Karpas-422 (cell line): ENCODE measurements around the gene MBOAT1. TPM values are rescaled to one million over a fixed set of nuclear protein-coding genes. Genes with fewer than 3 reads are reported as not detected.

ENCODE experiments used
- DNase-seq: peaks from one replicate; pipeline ENCODE4 v3.0.0-alpha.2; 2015
- H2AFZ ChIP-seq: fragments of 200-600 bp; sonication (generic); 2 replicates; pipeline ENCODE4 v1.6.1; 2014; ENCODE audit warnings: antibody characterized with exemption, low read length, mixed read lengths
- H3K27ac ChIP-seq: fragments of 200-600 bp; sonication (generic); 2 replicates; pipeline ENCODE4 v1.5.1; 2014; ENCODE audit warnings: mild to moderate bottlenecking, low read length, moderate library complexity
- H3K27me3 ChIP-seq: fragments of 200-600 bp; sonication (generic); 2 replicates; pipeline ENCODE4 v1.6.1; 2014; ENCODE audit warnings: low read length, mixed read lengths
- H3K36me3 ChIP-seq: fragments of 200-600 bp; sonication (generic); 2 replicates; pipeline ENCODE4 v1.6.1; 2014; ENCODE audit warnings: low read length, mixed read lengths; ENCODE audit not compliant: insufficient read depth
- H3K4me1 ChIP-seq: fragments of 200-600 bp; sonication (generic); 2 replicates; pipeline ENCODE4 v1.6.1; 2014; ENCODE audit warnings: mild to moderate bottlenecking, low read length, mixed read lengths
- H3K4me2 ChIP-seq: fragments of 200-600 bp; sonication (generic); 2 replicates; pipeline ENCODE4 v1.6.1; 2014; ENCODE audit warnings: low read length, low read depth, mild to moderate bottlenecking; ENCODE audit not compliant: poor library complexity, severe bottlenecking
- H3K4me3 ChIP-seq: fragments of 200-600 bp; sonication (generic); 2 replicates; pipeline ENCODE4 v1.5.1; 2014; ENCODE audit warnings: mild to moderate bottlenecking, antibody characterized with exemption, low read length, mixed read lengths
- H3K79me2 ChIP-seq: fragments of 200-600 bp; sonication (generic); 2 replicates; pipeline ENCODE4 v1.6.1; 2014; ENCODE audit warnings: mild to moderate bottlenecking, low read length, mixed read lengths
- H3K9ac ChIP-seq: fragments of 200-600 bp; sonication (generic); 2 replicates; pipeline ENCODE4 v1.6.0; 2014; ENCODE audit warnings: low read length
- H3K9me2 ChIP-seq: fragments of 200-600 bp; sonication (generic), shearing (Covaris generic); replicated peaks from 2 replicates; pipeline ENCODE4 v1.6.0; 2014; ENCODE audit warnings: mild to moderate bottlenecking, low read length, moderate library complexity; ENCODE audit not compliant: insufficient read depth
- H3K9me3 ChIP-seq: fragments of 300-700, 200-600 bp; sonication (generic); 2 replicates; pipeline ENCODE4 v1.6.1; 2014; ENCODE audit warnings: low read length, mixed read lengths
- H4K20me1 ChIP-seq: fragments of 200-600 bp; sonication (generic); 2 replicates; pipeline ENCODE4 v1.6.1; 2014; ENCODE audit warnings: mild to moderate bottlenecking, antibody characterized with exemption, low read length, low read depth; ENCODE audit not compliant: insufficient read depth
- total RNA-seq: library from RNA; depleted of rRNA; stranded (reverse); fragments of >200 nt; shearing (Covaris generic); gene quantifications from 2 replicates; pipeline ENCODE4 v1.2.3, GENCODE V29; 2014; ENCODE audit warnings: low replicate concordance; rRNA removed

MBOAT1 gene
- not detected in 2 replicates for total RNA-seq

- no peaks in the 10 kb centered on the region for H3K4me1 ChIP-seq
Measured at GRCh38 chr6:20212392-20213111, at the start of gene MBOAT1. TSS of gene MBOAT1 (minus strand) at chr6:20212469. CDS start at chr6:20212234, 235 bp downstream.

GRCh38 chr6:20261685-20262084, 49.4 kb upstream of the MBOAT1 start:
- no peaks in the 10 kb centered on the region for H3K79me2 ChIP-seq
- H3K27ac ChIP-seq, result no peak overlapping the region
- no peaks in the 10 kb centered on the region for H3K9me3 ChIP-seq
- no peak overlapping the region for H3K9ac ChIP-seq
- no peak overlapping the region for H2AFZ ChIP-seq
- no peak for DNase-seq
- no peaks in the 10 kb centered on the region for H3K4me1 ChIP-seq
- H4K20me1 ChIP-seq, result no peaks in the 10 kb centered on the region
- H3K4me2 ChIP-seq, result no peak overlapping the region
- H3K27me3 ChIP-seq, result no peaks in the 10 kb centered on the region
- H3K9me2 ChIP-seq, result no peaks in the 10 kb centered on the region
- no peak overlapping the region for H3K4me3 ChIP-seq
- H3K36me3 ChIP-seq, result no peaks in the 10 kb centered on the region

More at GRCh38 chr6:20212392-20213111, at the start of gene MBOAT1:
- Histone ChIP-seq H3K27ac (no peak within 1 kb of the TSS), H2AFZ (no peak within 1 kb of the TSS), H4K20me1 (no peaks in the 10 kb centered on the region), H3K36me3 (no peaks in the 10 kb centered on the region), H3K27me3 (no peaks in the 10 kb centered on the region), H3K79me2 (no peaks in the 10 kb centered on the region), H3K9ac (no peak within 1 kb of the TSS), H3K4me2 (no peak within 1 kb of the TSS), H3K4me3 (no peak within 1 kb of the TSS), H3K9me3 (no peaks in the 10 kb centered on the region), H3K9me2 (no peaks in the 10 kb centered on the region)
- no peak for DNase-seq

GRCh38 chr6:20260360-20260759, 48.1 kb upstream of the MBOAT1 start:
- Histone ChIP-seq H3K27ac (no peak overlapping the region), H3K9me3 (no peaks in the 10 kb centered on the region), H3K4me3 (no peak overlapping the region), H2AFZ (no peak overlapping the region), H3K4me2 (no peak overlapping the region), H3K4me1 (no peaks in the 10 kb centered on the region), H3K79me2 (no peaks in the 10 kb centered on the region), H3K27me3 (no peaks in the 10 kb centered on the region), H3K9ac (no peak overlapping the region), H4K20me1 (no peaks in the 10 kb centered on the region), H3K36me3 (no peaks in the 10 kb centered on the region), H3K9me2 (no peaks in the 10 kb centered on the region)
- no peak for DNase-seq

- H3K27ac ChIP-seq, result no peak overlapping the region
- H3K4me3 ChIP-seq, result no peak overlapping the region
- H3K79me2 ChIP-seq, result no peaks in the 10 kb centered on the region
- H3K9me2 ChIP-seq, result no peaks in the 10 kb centered on the region
- no peaks in the 10 kb centered on the region for H4K20me1 ChIP-seq
- no peak overlapping the region for H2AFZ ChIP-seq
- H3K9ac ChIP-seq, result no peak overlapping the region
- H3K9me3 ChIP-seq, result no peaks in the 10 kb centered on the region
- no peak overlapping the region for H3K4me2 ChIP-seq
- no peaks in the 10 kb centered on the region for H3K4me1 ChIP-seq
- H3K27me3 ChIP-seq, result no peaks in the 10 kb centered on the region
- H3K36me3 ChIP-seq, result no peaks in the 10 kb centered on the region
- DNase-seq, result no peak
Measured at GRCh38 chr6:20259316-20260049, 47.2 kb upstream of the MBOAT1 start.

GRCh38 chr6:20255428-20255827, 43.2 kb upstream of the MBOAT1 start:
- Histone ChIP-seq H2AFZ (no peak overlapping the region), H4K20me1 (no peaks in the 10 kb centered on the region), H3K36me3 (no peaks in the 10 kb centered on the region), H3K4me2 (no peak overlapping the region), H3K79me2 (no peaks in the 10 kb centered on the region), H3K4me1 (no peaks in the 10 kb centered on the region), H3K9me3 (no peaks in the 10 kb centered on the region), H3K4me3 (no peak overlapping the region), H3K27me3 (no peaks in the 10 kb centered on the region), H3K27ac (no peak overlapping the region), H3K9me2 (no peaks in the 10 kb centered on the region), H3K9ac (no peak overlapping the region)
- DNase-seq, result no peak

GRCh38 chr6:20254295-20254694, 42.0 kb upstream of the MBOAT1 start:
- no peak overlapping the region for H2AFZ ChIP-seq
- no peak overlapping the region for H3K4me2 ChIP-seq
- H3K4me1 ChIP-seq, result no peaks in the 10 kb centered on the region
- no peaks in the 10 kb centered on the region for H3K9me3 ChIP-seq
- no peak for DNase-seq
- H3K9ac ChIP-seq, result no peak overlapping the region
- no peaks in the 10 kb centered on the region for H3K36me3 ChIP-seq
- no peak overlapping the region for H3K4me3 ChIP-seq
- no peak overlapping the region for H3K27ac ChIP-seq
- H3K27me3 ChIP-seq, result no peaks in the 10 kb centered on the region
- H4K20me1 ChIP-seq, result no peaks in the 10 kb centered on the region
- H3K9me2 ChIP-seq, result no peaks in the 10 kb centered on the region
- H3K79me2 ChIP-seq, result no peaks in the 10 kb centered on the region

- Histone ChIP-seq H3K4me3 (no peak overlapping the region), H3K9me3 (no peaks in the 10 kb centered on the region), H3K9me2 (no peaks in the 10 kb centered on the region), H3K4me1 (no peaks in the 10 kb centered on the region), H3K4me2 (no peak overlapping the region), H3K27me3 (no peaks in the 10 kb centered on the region), H3K36me3 (no peaks in the 10 kb centered on the region), H3K79me2 (no peaks in the 10 kb centered on the region), H3K27ac (no peak overlapping the region), H2AFZ (no peak overlapping the region), H4K20me1 (no peaks in the 10 kb centered on the region), H3K9ac (no peak overlapping the region)
- peak; percentile 2 for DNase-seq
Measured at GRCh38 chr6:20253021-20253420, 40.8 kb upstream of the MBOAT1 start.

- H3K9me2 ChIP-seq, result no peaks in the 10 kb centered on the region
- H2AFZ ChIP-seq, result no peak overlapping the region
- H4K20me1 ChIP-seq, result no peaks in the 10 kb centered on the region
- no peaks in the 10 kb centered on the region for H3K4me1 ChIP-seq
- no peaks in the 10 kb centered on the region for H3K79me2 ChIP-seq
- peak; percentile 15 for DNase-seq
- H3K27me3 ChIP-seq, result no peaks in the 10 kb centered on the region
- H3K27ac ChIP-seq, result no peak overlapping the region
- no peak overlapping the region for H3K4me3 ChIP-seq
- no peaks in the 10 kb centered on the region for H3K36me3 ChIP-seq
- no peak overlapping the region for H3K4me2 ChIP-seq
- H3K9me3 ChIP-seq, result no peaks in the 10 kb centered on the region
- H3K9ac ChIP-seq, result no peak overlapping the region
Measured at GRCh38 chr6:20252311-20252710, 40.0 kb upstream of the MBOAT1 start.
